Glutamatergic neuron (in vitro differentiated cells): Measurements from ENCODE around the gene ARSG. TPM values are rescaled to one million over a fixed set of nuclear protein-coding genes. Genes with fewer than 3 reads are reported as not detected.
"Not testable (repeated sequence)": the region's sequence is repeated elsewhere in the genome, so short reads cannot be mapped to it uniquely, and the experiment has no call there.

Experiments used
- DNase-seq: peaks from one replicate; pipeline ENCODE4 v3.0.0; 2022
- H3K27ac Mint-ChIP-seq: one replicate; pipeline ENCODE4 v1.8.0; 2020; ENCODE audit warnings: mild to moderate bottlenecking, mixed read lengths, inconsistent platforms; ENCODE audit not compliant: unreplicated experiment
- H3K27me3 Mint-ChIP-seq: one replicate; pipeline ENCODE4 v1.8.0; 2020; ENCODE audit warnings: mild to moderate bottlenecking, moderate library complexity, mixed read lengths, inconsistent platforms; ENCODE audit not compliant: unreplicated experiment
- H3K36me3 Mint-ChIP-seq: one replicate; pipeline ENCODE4 v1.8.0; 2020; ENCODE audit warnings: mild to moderate bottlenecking, mixed read lengths, inconsistent platforms; ENCODE audit not compliant: unreplicated experiment
- H3K4me1 Mint-ChIP-seq: one replicate; pipeline ENCODE4 v1.8.0; 2020; ENCODE audit warnings: mild to moderate bottlenecking, low read depth, mixed read lengths, inconsistent platforms; ENCODE audit not compliant: unreplicated experiment
- H3K4me3 Mint-ChIP-seq: one replicate; pipeline ENCODE4 v1.8.0; 2020; ENCODE audit warnings: mild to moderate bottlenecking, mixed read lengths, inconsistent platforms; ENCODE audit not compliant: unreplicated experiment
- H3K9me3 Mint-ChIP-seq: one replicate; pipeline ENCODE4 v1.8.0; 2020; ENCODE audit warnings: mild to moderate bottlenecking, moderate library complexity, mixed read lengths, inconsistent platforms; ENCODE audit not compliant: unreplicated experiment
- CTCF ChIP-seq: fragments of 200-600 bp; sonication (generic); IDR thresholded peaks from one replicate; pipeline ENCODE4 v1.5.0; 2021; ENCODE audit not compliant: partially characterized antibody, unreplicated experiment
- total RNA-seq: library from RNA; stranded (reverse); fragmentation: NEBNext Ultra II Directional; extraction: Animal tissue kit (Norgen Biotek cat#: 25700); gene quantifications from one replicate; pipeline ENCODE4 v1.2.1, GENCODE V29; 2021; ENCODE audit not compliant: unreplicated experiment

ARSG gene
- total RNA-seq, 1 donor from 2014 or later = 1.9 TPM

GRCh38 chr17:68273722-68274121 lies 17.6 kb upstream of the ARSG start:
- no peak for DNase-seq
- Mint-ChIP-seq H3K27me3 (no peaks in the 10 kb centered on the region), H3K9me3 (no peaks in the 10 kb centered on the region), H3K4me1 (no peaks in the 10 kb centered on the region), H3K36me3 (peaks cover 5% of the 10 kb centered on the region), H3K4me3 (no peak overlapping the region), H3K27ac (no peak overlapping the region)
- no peak for TF ChIP-seq CTCF

- not testable (repeated sequence) for H3K27me3 Mint-ChIP-seq, H3K27ac Mint-ChIP-seq, H3K36me3 Mint-ChIP-seq, H3K4me3 Mint-ChIP-seq, H3K9me3 Mint-ChIP-seq, H3K4me1 Mint-ChIP-seq, DNase-seq
These were observed 15.0 kb upstream of the ARSG start for GRCh38 chr17:68276339-68276738.

- no peak overlapping the region for H3K27ac Mint-ChIP-seq
- H3K9me3 Mint-ChIP-seq = no peaks in the 10 kb centered on the region
- no peaks in the 10 kb centered on the region for H3K4me1 Mint-ChIP-seq
- no peak for TF ChIP-seq CTCF
- H3K36me3 Mint-ChIP-seq = peaks cover 9% of the 10 kb centered on the region
- H3K4me3 Mint-ChIP-seq = no peak overlapping the region
- no peaks in the 10 kb centered on the region for H3K27me3 Mint-ChIP-seq
- DNase-seq = no peak
These were observed 13.5 kb upstream of the ARSG start for GRCh38 chr17:68277807-68278206.

GRCh38 chr17:68281965-68282364 lies 9.3 kb upstream of the ARSG start:
- not testable (repeated sequence) for H3K27me3 Mint-ChIP-seq, H3K27ac Mint-ChIP-seq, H3K36me3 Mint-ChIP-seq

GRCh38 chr17:68288375-68288774 lies 2.9 kb upstream of the ARSG start:
- TF ChIP-seq CTCF = no peak
- H3K4me3 Mint-ChIP-seq = no peak overlapping the region
- DNase-seq = no peak
- H3K36me3 Mint-ChIP-seq = no peaks in the 10 kb centered on the region
- H3K27ac Mint-ChIP-seq = no peak overlapping the region
- H3K9me3 Mint-ChIP-seq = peaks cover 2% of the 10 kb centered on the region
- peaks cover 10% of the 10 kb centered on the region for H3K27me3 Mint-ChIP-seq
- H3K4me1 Mint-ChIP-seq = peaks cover 5% of the 10 kb centered on the region

More at GRCh38 chr17:68281965-68282364, 9.3 kb upstream of the ARSG start:
- not testable (repeated sequence) for H3K9me3 Mint-ChIP-seq, DNase-seq, H3K4me3 Mint-ChIP-seq, H3K4me1 Mint-ChIP-seq

- Mint-ChIP-seq H3K4me3 (no peak overlapping the region), H3K27me3 (peaks cover 10% of the 10 kb centered on the region), H3K4me1 (peaks cover 5% of the 10 kb centered on the region), H3K27ac (no peak overlapping the region), H3K36me3 (no peaks in the 10 kb centered on the region), H3K9me3 (peaks cover 2% of the 10 kb centered on the region)
- no peak for DNase-seq
- peak; percentile 10 for TF ChIP-seq CTCF
These were observed 2.5 kb upstream of the ARSG start for GRCh38 chr17:68288804-68289203.
